Measurements from ENCODE around the gene PSTPIP2. TPM values are rescaled to one million over a fixed set of nuclear protein-coding genes. Genes with fewer than 3 reads are reported as not detected.
"Not testable (repeated sequence)": the region's sequence is repeated elsewhere in the genome, so short reads cannot be mapped to it uniquely, and the experiment has no call there.

Gene PSTPIP2
- total RNA-seq, 1 experiment from 2014 or later = 3.3 TPM

DNA sequence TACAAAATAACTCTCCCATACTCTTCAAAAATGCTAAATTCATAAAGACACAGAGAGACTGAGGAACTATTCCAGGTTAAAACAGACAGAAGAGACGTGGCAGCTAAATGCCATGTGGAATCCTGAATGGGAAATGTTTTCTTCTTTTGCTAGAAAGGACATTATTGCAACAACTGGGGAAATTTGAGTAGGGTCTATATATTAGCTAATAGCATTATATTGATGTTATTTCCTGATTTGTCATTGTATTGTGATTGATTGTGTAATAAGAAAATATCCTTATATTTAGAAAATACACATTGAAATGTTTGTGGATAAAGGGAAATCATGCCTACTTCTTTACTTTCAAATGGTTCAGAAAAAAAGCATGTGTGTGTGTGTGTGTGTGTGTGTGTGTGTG lies 23.4 kb downstream of the PSTPIP2 start:
- H3K18ac ChIP-seq (ENCODE audit: insufficient read length, low read depth, low read length) = no peak overlapping the region
- H4K91ac ChIP-seq (ENCODE audit: insufficient read length, low read depth, low read length) = no peak overlapping the region
- TF ChIP-seq, protein P1, sequence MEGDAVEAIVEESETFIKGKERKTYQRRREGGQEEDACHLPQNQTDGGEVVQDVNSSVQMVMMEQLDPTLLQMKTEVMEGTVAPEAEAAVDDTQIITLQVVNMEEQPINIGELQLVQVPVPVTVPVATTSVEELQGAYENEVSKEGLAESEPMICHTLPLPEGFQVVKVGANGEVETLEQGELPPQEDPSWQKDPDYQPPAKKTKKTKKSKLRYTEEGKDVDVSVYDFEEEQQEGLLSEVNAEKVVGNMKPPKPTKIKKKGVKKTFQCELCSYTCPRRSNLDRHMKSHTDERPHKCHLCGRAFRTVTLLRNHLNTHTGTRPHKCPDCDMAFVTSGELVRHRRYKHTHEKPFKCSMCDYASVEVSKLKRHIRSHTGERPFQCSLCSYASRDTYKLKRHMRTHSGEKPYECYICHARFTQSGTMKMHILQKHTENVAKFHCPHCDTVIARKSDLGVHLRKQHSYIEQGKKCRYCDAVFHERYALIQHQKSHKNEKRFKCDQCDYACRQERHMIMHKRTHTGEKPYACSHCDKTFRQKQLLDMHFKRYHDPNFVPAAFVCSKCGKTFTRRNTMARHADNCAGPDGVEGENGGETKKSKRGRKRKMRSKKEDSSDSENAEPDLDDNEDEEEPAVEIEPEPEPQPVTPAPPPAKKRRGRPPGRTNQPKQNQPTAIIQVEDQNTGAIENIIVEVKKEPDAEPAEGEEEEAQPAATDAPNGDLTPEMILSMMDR (conservative IDR thresholded peaks at IDR 0.05) = no peak
- H2BK20ac ChIP-seq (ENCODE audit: low read depth, low read length, poor library complexity, severe bottlenecking) = no peak overlapping the region
- H3K9ac ChIP-seq (ENCODE audit: extremely low read depth, insufficient read length, low read length) = no peak overlapping the region
- H3K27ac ChIP-seq (ENCODE audit: insufficient read length, low read depth, low read length) = no peak overlapping the region
- H3K4ac ChIP-seq (ENCODE audit: low read depth, low read length) = no peak overlapping the region
- no peak overlapping the region for H2BK12ac ChIP-seq (ENCODE audit: insufficient read length, low read depth, low read length)
- H3K23ac ChIP-seq (ENCODE audit: insufficient read length, low read depth, low read length) = no peak overlapping the region
- no peaks in the 10 kb centered on the region for H3K27me3 ChIP-seq (ENCODE audit: insufficient read depth, low read length)
- H3K79me1 ChIP-seq (ENCODE audit: insufficient read depth, low read depth, low read length, poor library complexity, severe bottlenecking) = no peaks in the 10 kb centered on the region
- no peaks in the 10 kb centered on the region for H3K9me3 Mint-ChIP-seq
- no peak overlapping the region for H4K8ac ChIP-seq (replicated peaks; ENCODE audit: insufficient read length, low read depth, low read length)
- H3K4me1 ChIP-seq (ENCODE audit: insufficient read depth, low read length) = no peaks in the 10 kb centered on the region
- no peaks in the 10 kb centered on the region for H3K9me3 ChIP-seq (ENCODE audit: control insufficient read depth, low read depth, low read length)
- no peak overlapping the region for H3K56ac ChIP-seq (ENCODE audit: insufficient read length, low read depth, low read length)
- H3T11ph ChIP-seq (ENCODE audit: low read length) = no peak overlapping the region
- H3K27me3 Mint-ChIP-seq (ENCODE audit: low read depth) = no peaks in the 10 kb centered on the region; the same call in 1 of the 2 replicates
- no peak overlapping the region for H3K14ac ChIP-seq (ENCODE audit: insufficient read depth, low read length)
- no peak overlapping the region for H3K4me3 Mint-ChIP-seq
- H4K5ac ChIP-seq (ENCODE audit: insufficient read length, low read depth, low read length) = no peak overlapping the region
- no peaks in the 10 kb centered on the region for H4K20me1 ChIP-seq (ENCODE audit: control insufficient read depth, insufficient read depth, insufficient read length)
- no peak overlapping the region for H3K27ac Mint-ChIP-seq
- no CpG with 5 or more reads among the region's 1 CpG for WGBS (ENCODE audit: extremely low coverage, insufficient read length, low lambda C conversion rate)
- DNase-seq = no peak
- no peak overlapping the region for H2BK120ac ChIP-seq (ENCODE audit: low read depth, low read length, poor library complexity, severe bottlenecking)
- H2BK5ac ChIP-seq (ENCODE audit: insufficient read length, low read length) = no peak overlapping the region
- no peak overlapping the region for H2BK15ac ChIP-seq (ENCODE audit: low read depth, low read length)
- no peaks in the 10 kb centered on the region for H3K4me1 Mint-ChIP-seq
- H3K23me2 ChIP-seq (ENCODE audit: insufficient read length, low read depth, low read length, poor library complexity, severe bottlenecking) = no peaks in the 10 kb centered on the region
- H2AFZ ChIP-seq (ENCODE audit: low read length) = no peak overlapping the region
- no peaks in the 10 kb centered on the region for H3K36me3 Mint-ChIP-seq (ENCODE audit: insufficient read depth in 1 of 3, low read depth in 3 of 3)
- no peaks in the 10 kb centered on the region for H3K79me2 ChIP-seq (ENCODE audit: insufficient read depth, low read length)
- H2AK5ac ChIP-seq (ENCODE audit: insufficient read length, low read length) = no peak overlapping the region
- no peak overlapping the region for H3K4me2 ChIP-seq (ENCODE audit: insufficient read depth, insufficient read length, low read length)

DNA sequence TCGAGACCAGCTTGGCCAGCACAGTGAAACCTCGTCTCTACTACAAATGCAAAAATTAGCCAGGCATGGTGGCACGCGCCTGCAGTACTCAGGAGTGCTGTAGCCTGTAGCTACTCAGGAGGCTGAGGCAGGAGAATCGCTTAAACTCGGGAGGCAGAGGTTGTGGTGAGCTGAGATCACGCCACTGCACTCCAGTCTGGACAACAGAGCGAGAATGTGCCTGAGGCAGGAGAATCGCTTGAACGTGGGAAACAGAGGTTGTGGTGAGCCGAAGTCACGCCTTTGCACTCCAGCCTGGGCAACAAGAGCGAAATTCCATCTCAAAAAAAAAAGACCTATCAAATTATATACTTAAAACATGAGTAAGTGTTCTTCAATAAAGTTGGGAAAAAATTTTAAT lies 24.7 kb downstream of the PSTPIP2 start:
- H2BK15ac ChIP-seq (ENCODE audit: low read depth, low read length); DNase-seq; H4K8ac ChIP-seq (replicated peaks; ENCODE audit: insufficient read length, low read depth, low read length); H3K23ac ChIP-seq (ENCODE audit: insufficient read length, low read depth, low read length); H3K56ac ChIP-seq (ENCODE audit: insufficient read length, low read depth, low read length); H3K18ac ChIP-seq (ENCODE audit: insufficient read length, low read depth, low read length); H3K4ac ChIP-seq (ENCODE audit: low read depth, low read length); H3K79me2 ChIP-seq (ENCODE audit: insufficient read depth, low read length); H3K79me1 ChIP-seq (ENCODE audit: insufficient read depth, low read depth, low read length, poor library complexity, severe bottlenecking); H3K4me1 ChIP-seq (ENCODE audit: insufficient read depth, low read length); H3K4me2 ChIP-seq (ENCODE audit: insufficient read depth, insufficient read length, low read length); H3K27ac Mint-ChIP-seq; H3K4me3 Mint-ChIP-seq; H2AK5ac ChIP-seq (ENCODE audit: insufficient read length, low read length); H3K9me3 Mint-ChIP-seq; H3K4me1 Mint-ChIP-seq; H3T11ph ChIP-seq (ENCODE audit: low read length); H2BK5ac ChIP-seq (ENCODE audit: insufficient read length, low read length); H3K36me3 Mint-ChIP-seq (ENCODE audit: insufficient read depth in 1 of 3, low read depth in 3 of 3); H3K27me3 Mint-ChIP-seq (ENCODE audit: low read depth); H4K20me1 ChIP-seq (ENCODE audit: control insufficient read depth, insufficient read depth, insufficient read length); H4K91ac ChIP-seq (ENCODE audit: insufficient read length, low read depth, low read length); H3K27me3 ChIP-seq (ENCODE audit: insufficient read depth, low read length); H2BK120ac ChIP-seq (ENCODE audit: low read depth, low read length, poor library complexity, severe bottlenecking); H2BK12ac ChIP-seq (ENCODE audit: insufficient read length, low read depth, low read length); H3K27ac ChIP-seq (ENCODE audit: insufficient read length, low read depth, low read length); H3K9me3 ChIP-seq (ENCODE audit: control insufficient read depth, low read depth, low read length); H3K23me2 ChIP-seq (ENCODE audit: insufficient read length, low read depth, low read length, poor library complexity, severe bottlenecking); H2AFZ ChIP-seq (ENCODE audit: low read length); H4K5ac ChIP-seq (ENCODE audit: insufficient read length, low read depth, low read length); H2BK20ac ChIP-seq (ENCODE audit: low read depth, low read length, poor library complexity, severe bottlenecking); H3K9ac ChIP-seq (ENCODE audit: extremely low read depth, insufficient read length, low read length); H3K14ac ChIP-seq (ENCODE audit: insufficient read depth, low read length): not testable (repeated sequence)
- WGBS (ENCODE audit: extremely low coverage, insufficient read length, low lambda C conversion rate) = no CpG with 5 or more reads among the region's 13 CpGs
